Spleen (tissue), 7 donors: ENCODE measurements around the gene TRIM63.

Experiments used
- POLR2A ChIP-seq, 3 donors: fragments of 450-650 bp; IDR thresholded peaks; one replicate each; pipeline ENCODE4 v1.5.1; 2017; ENCODE audit warnings: antibody characterized with exemption in 3 of 3, mild to moderate bottlenecking in 1 of 3
- TF ChIP-seq, protein P1 (sequence below), 11 experiments: fragments of 200-600 bp in 7 of 11; fragments of 450-650 bp in 4 of 11; sonication (generic) in 4 of 11; IDR thresholded peaks in 8 of 11; conservative IDR thresholded peaks in 3 of 11; 1 replicate in 7 of 11; 2 replicates in 4 of 11; pipeline versions ENCODE4 v1.4.0 to v1.8.0; 2016 to 2021; ENCODE audit warnings: antibody characterized with exemption in 11 of 11, inconsistent platforms in 4 of 11, mild to moderate bottlenecking in 1 of 11
- donor health status: DM: no; HTN: no; CAD: no; lungs with moderate emphysema.
- donor health status: DM: no; HTN: no; CAD: no.
- donor health status: DM: no; HTN: no; CAD: no.

DNA sequence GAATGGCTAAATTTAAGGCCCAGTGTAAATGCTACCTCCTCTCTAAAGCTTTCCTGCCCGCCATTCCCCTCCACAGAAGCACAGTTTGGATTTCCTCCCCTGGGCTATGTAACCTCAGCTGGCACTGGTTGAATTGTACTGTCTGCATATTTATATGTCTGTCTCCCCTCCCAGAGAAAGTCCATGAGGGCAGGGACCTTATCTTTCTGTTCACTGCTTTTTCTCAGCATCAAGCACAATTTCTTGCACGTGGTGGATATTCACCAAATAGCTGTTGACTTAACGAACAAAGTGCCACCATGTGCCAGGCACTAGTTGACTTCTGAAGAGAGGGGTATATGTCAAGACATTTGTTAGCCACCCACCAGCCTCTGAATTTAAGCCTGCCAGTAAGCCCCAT is 34.7 kb upstream of the TRIM63 start:
- TF ChIP-seq, protein P1, sequence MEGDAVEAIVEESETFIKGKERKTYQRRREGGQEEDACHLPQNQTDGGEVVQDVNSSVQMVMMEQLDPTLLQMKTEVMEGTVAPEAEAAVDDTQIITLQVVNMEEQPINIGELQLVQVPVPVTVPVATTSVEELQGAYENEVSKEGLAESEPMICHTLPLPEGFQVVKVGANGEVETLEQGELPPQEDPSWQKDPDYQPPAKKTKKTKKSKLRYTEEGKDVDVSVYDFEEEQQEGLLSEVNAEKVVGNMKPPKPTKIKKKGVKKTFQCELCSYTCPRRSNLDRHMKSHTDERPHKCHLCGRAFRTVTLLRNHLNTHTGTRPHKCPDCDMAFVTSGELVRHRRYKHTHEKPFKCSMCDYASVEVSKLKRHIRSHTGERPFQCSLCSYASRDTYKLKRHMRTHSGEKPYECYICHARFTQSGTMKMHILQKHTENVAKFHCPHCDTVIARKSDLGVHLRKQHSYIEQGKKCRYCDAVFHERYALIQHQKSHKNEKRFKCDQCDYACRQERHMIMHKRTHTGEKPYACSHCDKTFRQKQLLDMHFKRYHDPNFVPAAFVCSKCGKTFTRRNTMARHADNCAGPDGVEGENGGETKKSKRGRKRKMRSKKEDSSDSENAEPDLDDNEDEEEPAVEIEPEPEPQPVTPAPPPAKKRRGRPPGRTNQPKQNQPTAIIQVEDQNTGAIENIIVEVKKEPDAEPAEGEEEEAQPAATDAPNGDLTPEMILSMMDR (IDR thresholded peaks at IDR 0.05 in 8 of 11, conservative IDR thresholded peaks at IDR 0.05 in 3 of 11), result no peak
- TF ChIP-seq POLR2A (IDR thresholded peaks at IDR 0.05), result no peak
